Mucosa of rectum (tissue), 2 donors: ENCODE data around the gene PSME3IP1.
"Not testable (repeated sequence)": the region's sequence is repeated elsewhere in the genome, so short reads cannot be mapped to it uniquely, and the experiment has no call there.

Experiments
- H3K27ac ChIP-seq, 2 donors: one replicate each; pipeline ENCODE4 v1.7.0; 2013; ENCODE audit warnings: inconsistent platforms in 2 of 2, low read depth in 2 of 2, low read length in 2 of 2
- H3K27me3 ChIP-seq, 2 donors: one replicate each; pipeline ENCODE4 v1.7.0; 2013; ENCODE audit warnings: low read length in 2 of 2; ENCODE audit not compliant: control insufficient read depth in 2 of 2, insufficient read depth in 2 of 2
- H3K36me3 ChIP-seq, 2 donors: one replicate each; pipeline ENCODE4 v1.7.0; 2013; ENCODE audit warnings: low read length in 2 of 2; ENCODE audit not compliant: control insufficient read depth in 2 of 2, insufficient read depth in 2 of 2
- H3K4me1 ChIP-seq, 2 donors: one replicate each; pipeline ENCODE4 v1.7.0; 2013; ENCODE audit warnings: low read length in 2 of 2, mild to moderate bottlenecking in 1 of 2; ENCODE audit not compliant: control insufficient read depth in 2 of 2, insufficient read depth in 2 of 2
- H3K4me3 ChIP-seq, 2 donors: one replicate each; pipeline ENCODE4 v1.7.0; 2013; ENCODE audit warnings: low read length in 2 of 2
- H3K9ac ChIP-seq, 2 donors: one replicate each; pipeline ENCODE4 v1.7.0; 2013; ENCODE audit warnings: low read length in 2 of 2, low read depth in 1 of 2, mild to moderate bottlenecking in 1 of 2
- H3K9me3 ChIP-seq, 2 donors: one replicate each; pipeline ENCODE4 v1.7.0; 2013; ENCODE audit warnings: low read length in 2 of 2; ENCODE audit not compliant: control insufficient read depth in 2 of 2
- donor health status: healthy.
- donor health status: Normal muscosa, but diverticular disease.

PSME3IP1 gene

DNA sequence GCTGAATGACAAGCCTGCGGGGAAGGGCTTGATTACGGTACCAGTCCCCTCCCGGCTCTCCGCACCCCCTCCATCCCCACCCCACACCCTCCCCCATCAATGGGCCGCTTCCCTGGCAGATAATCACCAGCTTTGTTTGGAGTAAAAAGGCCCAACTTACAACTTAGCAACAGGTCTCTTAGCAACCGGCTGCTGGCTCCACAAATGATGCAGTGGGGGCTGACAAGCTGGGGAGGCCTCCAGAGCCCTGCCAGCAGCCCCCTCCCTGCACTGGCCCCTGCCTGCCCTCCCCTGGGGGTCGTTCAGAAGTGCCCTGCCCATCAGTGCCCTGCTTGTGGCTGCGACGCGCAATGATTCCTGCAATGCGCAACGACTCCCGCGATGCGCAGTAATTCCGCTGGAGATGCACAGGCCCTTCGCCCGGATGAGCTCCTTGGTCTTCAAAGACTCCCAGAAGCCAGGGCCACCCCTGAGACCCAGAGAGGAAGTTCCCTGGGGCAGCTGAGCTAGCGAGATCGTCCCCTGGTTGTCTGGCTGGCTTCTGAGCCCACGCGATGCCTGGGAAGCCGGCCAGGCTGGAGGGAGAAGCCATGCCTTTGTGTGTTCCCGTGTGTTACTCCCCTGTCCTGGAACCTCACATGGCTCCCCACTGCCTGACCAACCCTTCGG, 70.2 kb downstream of the PSME3IP1 start:
- Histone ChIP-seq H3K9me3 (no peaks in the 10 kb centered on the region), H3K4me3 (no peak overlapping the region), H3K4me1 (peaks cover 0 to 2% of the 10 kb centered on the region in 2 donors), H3K27me3 (no peaks in the 10 kb centered on the region), H3K9ac (no peak overlapping the region), H3K36me3 (peaks cover 39 to 49% of the 10 kb centered on the region in 2 donors), H3K27ac (no peak overlapping the region)

- Histone ChIP-seq H3K36me3 (peaks cover 36 to 47% of the 10 kb centered on the region in 2 donors), H3K9me3 (no peaks in the 10 kb centered on the region), H3K4me3 (no peak overlapping the region), H3K27ac (no peak overlapping the region), H3K9ac (no peak overlapping the region), H3K27me3 (no peaks in the 10 kb centered on the region), H3K4me1 (peaks cover 0 to 2% of the 10 kb centered on the region in 2 donors)
These were observed 70.7 kb downstream of the PSME3IP1 start for GRCh38 chr16:57115168-57115513.

GRCh38 chr16:57113664-57114063, 72.2 kb downstream of the PSME3IP1 start:
- Histone ChIP-seq H3K27me3 (no peaks in the 10 kb centered on the region), H3K9ac (no peak overlapping the region), H3K36me3 (peaks cover 30 to 38% of the 10 kb centered on the region in 2 donors), H3K9me3 (no peaks in the 10 kb centered on the region), H3K4me3 (no peak overlapping the region), H3K27ac (no peak overlapping the region), H3K4me1 (peaks cover 0 to 2% of the 10 kb centered on the region in 2 donors)

- Histone ChIP-seq H3K36me3 (peaks cover 30 to 38% of the 10 kb centered on the region in 2 donors), H3K27ac (no peak overlapping the region), H3K9me3 (no peaks in the 10 kb centered on the region), H3K9ac (no peak overlapping the region), H3K4me1 (peaks cover 0 to 2% of the 10 kb centered on the region in 2 donors), H3K4me3 (no peak overlapping the region), H3K27me3 (no peaks in the 10 kb centered on the region)
These were observed 72.8 kb downstream of the PSME3IP1 start for GRCh38 chr16:57113042-57113453.

GRCh38 chr16:57112403-57113041, 73.3 kb downstream of the PSME3IP1 start:
- Histone ChIP-seq H3K27ac (no peak overlapping the region), H3K36me3 (peaks cover 25 to 35% of the 10 kb centered on the region in 2 donors), H3K9ac (no peak overlapping the region), H3K4me1 (peaks cover 0 to 2% of the 10 kb centered on the region in 2 donors), H3K4me3 (no peak overlapping the region), H3K9me3 (no peaks in the 10 kb centered on the region), H3K27me3 (no peaks in the 10 kb centered on the region)

DNA sequence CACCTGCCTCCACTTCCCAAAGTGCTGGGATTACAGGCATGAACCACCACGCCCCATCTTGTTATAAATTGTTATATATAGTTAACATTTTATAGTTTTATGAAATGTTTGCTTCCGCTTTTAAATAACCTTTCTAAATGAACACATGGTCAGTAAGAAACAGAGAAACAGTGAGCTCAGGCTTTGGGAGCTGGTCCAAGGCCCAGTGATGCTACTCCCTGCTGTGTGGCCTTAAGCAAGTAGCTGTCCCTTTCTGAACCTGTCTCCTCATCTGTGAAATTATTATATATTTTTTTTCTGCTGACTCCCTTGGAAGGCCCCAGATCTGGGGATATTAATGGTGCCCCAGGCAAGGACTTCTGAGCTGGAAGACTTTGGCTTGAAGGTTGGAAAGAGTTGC, 74.4 kb downstream of the PSME3IP1 start:
- H3K4me3 ChIP-seq: no peak overlapping the region
- no peaks in the 10 kb centered on the region for H3K9me3 ChIP-seq
- H3K36me3 ChIP-seq: peaks cover 21 to 26% of the 10 kb centered on the region in 2 donors
- H3K4me1 ChIP-seq: peaks cover 2 to 3% of the 10 kb centered on the region in 2 donors
- no peak overlapping the region for H3K27ac ChIP-seq
- no peaks in the 10 kb centered on the region for H3K27me3 ChIP-seq
- H3K9ac ChIP-seq: no peak overlapping the region

GRCh38 chr16:57110937-57111336, 74.9 kb downstream of the PSME3IP1 start:
- no peak overlapping the region for H3K4me3 ChIP-seq
- H3K36me3 ChIP-seq: peaks cover 16 to 22% of the 10 kb centered on the region in 2 donors
- H3K27ac ChIP-seq: no peak overlapping the region
- H3K4me1 ChIP-seq: peaks cover 0 to 3% of the 10 kb centered on the region in 2 donors
- H3K9ac ChIP-seq: no peak overlapping the region
- no peaks in the 10 kb centered on the region for H3K27me3 ChIP-seq
- H3K9me3 ChIP-seq: no peaks in the 10 kb centered on the region

GRCh38 chr16:57109259-57110105, 76.4 kb downstream of the PSME3IP1 start:
- H3K36me3 ChIP-seq: peaks cover 10 to 18% of the 10 kb centered on the region in 2 donors
- not testable (repeated sequence) for H3K4me3 ChIP-seq, H3K27ac ChIP-seq, H3K4me1 ChIP-seq, H3K9me3 ChIP-seq, H3K9ac ChIP-seq, H3K27me3 ChIP-seq

- H3K27me3 ChIP-seq: no peaks in the 10 kb centered on the region
- H3K27ac ChIP-seq: no peak overlapping the region
- peaks cover 0 to 3% of the 10 kb centered on the region in 2 donors for H3K4me1 ChIP-seq
- H3K36me3 ChIP-seq: peaks cover 3 to 7% of the 10 kb centered on the region in 2 donors
- no peak overlapping the region for H3K9ac ChIP-seq
- H3K9me3 ChIP-seq: no peaks in the 10 kb centered on the region
- no peak overlapping the region for H3K4me3 ChIP-seq
These were observed 77.4 kb downstream of the PSME3IP1 start for GRCh38 chr16:57108432-57108831.
